ENCODE measurements around the gene DNMBP.
"Not testable (repeated sequence)": the region's sequence is repeated elsewhere in the genome, so short reads cannot be mapped to it uniquely, and the experiment has no call there.

The DNMBP gene

GRCh38 chr10:99863535-99864240 is 146.1 kb downstream of the DNMBP start:
- not testable (repeated sequence) for DNase-seq (ENCODE audit: low read depth)

- DNase-seq (ENCODE audit: low read depth), result no peak
Observed at GRCh38 chr10:99860466-99860865, 149.3 kb downstream of the DNMBP start.

GRCh38 chr10:99859585-99859984 is 150.2 kb downstream of the DNMBP start:
- no peak for DNase-seq (ENCODE audit: low read depth)

DNA sequence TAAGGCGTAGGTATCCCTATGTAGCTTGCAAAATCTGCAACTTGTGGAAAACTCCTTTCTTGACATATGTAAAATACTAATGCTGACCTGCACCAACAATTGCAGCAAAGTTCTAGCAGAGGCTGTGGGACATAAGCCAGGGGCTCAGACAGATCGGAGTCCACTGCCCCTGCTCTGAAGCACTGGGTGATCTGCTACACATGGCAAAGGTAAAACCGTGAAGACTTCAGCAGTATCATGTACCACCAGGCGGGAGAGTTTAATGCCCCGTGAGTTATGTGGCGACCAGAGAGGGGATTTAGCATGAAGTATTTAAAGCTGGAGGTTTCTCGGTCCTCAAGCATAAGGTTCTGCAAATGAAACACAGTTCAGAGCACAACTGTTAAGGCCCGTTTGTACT is 150.9 kb downstream of the DNMBP start:
- no peak for DNase-seq (ENCODE audit: low read depth)

GRCh38 chr10:99855479-99856071 is 154.2 kb downstream of the DNMBP start:
- no peak for DNase-seq (ENCODE audit: low read depth)

DNA sequence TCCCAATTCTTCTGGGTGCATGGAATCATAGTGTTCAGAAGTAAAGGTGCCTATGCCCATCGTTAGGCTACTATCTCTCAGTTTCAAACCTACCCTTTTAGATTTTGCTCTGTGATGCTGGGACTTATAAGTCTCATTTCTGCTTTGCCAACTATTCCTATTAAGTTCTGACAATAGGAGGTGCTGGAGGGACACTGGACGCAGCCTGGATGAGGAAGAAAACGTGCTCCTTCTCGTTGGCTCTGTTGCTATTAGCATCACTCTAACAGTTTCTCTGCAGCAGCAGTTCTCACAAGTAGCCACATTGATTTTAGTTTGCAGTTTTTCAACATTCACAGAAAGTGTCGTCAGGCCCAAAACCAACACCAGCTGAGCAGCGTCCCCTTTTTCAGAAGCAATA is 154.9 kb downstream of the DNMBP start:
- no peak for DNase-seq (ENCODE audit: low read depth)

DNA sequence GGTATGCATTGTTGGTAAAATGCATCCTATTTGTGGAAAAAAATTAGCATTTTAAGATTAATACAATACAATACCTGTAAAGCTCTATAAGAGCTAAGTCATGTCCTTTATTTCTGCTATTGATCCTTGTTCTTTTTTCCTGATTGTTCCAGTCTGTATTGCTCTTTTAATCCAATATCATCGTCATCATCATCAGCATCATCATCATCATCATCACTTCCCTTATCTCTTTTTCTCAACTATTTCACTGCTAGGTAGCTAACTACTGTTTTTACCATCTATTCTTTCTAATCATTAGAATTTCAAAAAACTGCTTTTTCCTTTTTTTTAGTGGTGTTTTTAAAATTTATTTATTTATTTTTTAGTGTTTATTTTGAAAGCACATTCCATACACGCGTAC is 156.1 kb downstream of the DNMBP start:
- no peak for DNase-seq (ENCODE audit: low read depth)

DNA sequence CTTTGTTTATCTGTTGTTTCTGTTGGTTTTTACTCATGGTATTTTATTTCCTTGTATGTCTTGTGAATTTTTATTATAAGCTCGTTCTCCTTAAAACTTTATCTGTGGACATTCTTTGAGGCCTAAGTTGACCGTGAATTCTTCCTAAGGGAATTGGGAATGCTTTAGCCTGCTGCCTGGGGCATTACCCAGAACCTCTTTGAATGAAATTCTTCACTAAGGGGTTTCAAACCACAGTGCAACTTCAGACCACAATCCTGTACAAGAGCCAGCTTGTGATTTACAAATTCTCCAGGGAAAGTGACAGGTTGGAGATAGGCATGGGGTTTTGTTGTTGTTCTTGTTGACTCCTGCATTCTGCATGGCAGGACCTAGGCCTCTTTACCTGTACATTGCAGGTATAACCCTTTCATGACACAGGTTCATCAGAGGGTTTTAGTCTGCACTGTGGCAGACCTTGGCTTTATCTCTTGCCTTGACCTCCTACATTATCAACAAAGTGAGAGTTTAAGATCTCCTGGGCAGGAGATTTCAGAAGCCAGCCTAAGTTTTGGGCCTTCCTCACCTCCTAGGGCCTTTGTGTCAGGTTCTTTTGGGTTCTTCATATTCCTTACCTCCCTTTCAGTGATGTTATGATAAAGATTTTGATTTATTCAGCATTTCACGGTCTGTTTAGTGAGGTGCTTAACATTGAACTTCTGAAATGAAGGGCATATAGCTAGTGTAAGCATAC is 157.1 kb downstream of the DNMBP start:
- DNase-seq (ENCODE audit: low read depth), result no peak

DNA sequence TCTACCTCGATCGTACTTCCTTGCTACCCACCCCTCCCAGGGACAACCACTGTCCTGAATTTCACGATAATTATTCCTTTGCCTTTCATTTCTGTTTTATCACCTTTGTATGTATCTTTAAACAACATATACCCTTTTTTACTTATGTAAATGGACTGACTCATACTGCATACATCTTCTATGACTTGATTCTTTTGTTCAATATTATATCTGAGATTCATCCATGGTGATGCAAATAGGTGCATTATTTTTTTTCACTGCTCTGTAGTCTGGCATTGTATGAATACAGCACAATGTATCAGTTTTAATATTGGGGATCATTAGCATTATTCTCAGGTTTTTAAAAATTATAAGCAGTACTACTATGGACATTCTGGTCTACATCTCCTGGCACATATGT is 157.9 kb downstream of the DNMBP start:
- no peak for DNase-seq (ENCODE audit: low read depth)

GRCh38 chr10:99850767-99851340 is 158.9 kb downstream of the DNMBP start:
- DNase-seq (ENCODE audit: low read depth), result no peak

- DNase-seq (ENCODE audit: low read depth), result no peak
Observed at GRCh38 chr10:99850021-99850766, 159.6 kb downstream of the DNMBP start.

- no peak for DNase-seq (ENCODE audit: low read depth)
Observed at GRCh38 chr10:99849536-99849935, 160.2 kb downstream of the DNMBP start.

DNA sequence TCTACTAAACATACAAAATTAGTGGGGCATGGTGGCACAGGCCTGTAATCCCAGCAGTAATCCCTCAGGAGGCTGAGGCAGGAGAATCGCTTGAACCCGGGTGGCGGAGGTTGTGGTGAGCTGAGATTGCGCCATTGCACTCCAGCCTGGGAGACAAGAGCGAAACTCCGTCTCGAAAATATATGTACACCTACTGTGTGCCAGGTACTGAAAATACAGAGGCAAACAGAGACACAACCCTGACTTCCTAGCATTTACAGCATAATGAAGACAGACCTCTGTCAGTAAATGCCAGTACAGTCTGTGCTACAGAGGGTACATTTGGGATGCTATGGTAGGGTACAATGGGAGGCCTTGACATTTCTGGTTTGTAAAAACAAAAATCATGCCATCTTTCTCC is 160.7 kb downstream of the DNMBP start:
- DNase-seq (ENCODE audit: low read depth), result no peak

GRCh38 chr10:99845837-99846382 is 163.8 kb downstream of the DNMBP start:
- DNase-seq (ENCODE audit: low read depth), result peak; percentile 60

- DNase-seq (ENCODE audit: low read depth), result no peak
Observed at GRCh38 chr10:99844433-99844955, 165.3 kb downstream of the DNMBP start.

DNA sequence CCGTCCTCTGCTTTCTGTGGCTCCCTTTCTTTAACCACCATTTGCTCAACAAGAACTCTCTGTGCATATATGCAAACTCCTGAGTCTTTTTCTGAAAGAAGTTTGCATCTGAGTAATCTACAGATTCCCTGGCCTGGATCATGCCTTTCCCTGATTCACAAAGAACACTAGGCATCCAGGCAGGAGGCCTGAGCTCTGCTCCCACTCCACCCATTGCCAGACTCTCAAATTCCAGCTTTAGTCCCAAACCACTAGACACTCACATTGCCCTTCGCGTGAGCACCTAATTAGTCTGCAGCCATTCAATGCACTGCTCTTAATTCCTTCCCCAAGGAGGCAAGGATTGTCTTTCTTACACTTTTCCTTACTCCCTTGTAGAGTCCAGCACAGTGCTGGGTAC is 166.4 kb downstream of the DNMBP start:
- no peak for DNase-seq (ENCODE audit: low read depth)

DNA sequence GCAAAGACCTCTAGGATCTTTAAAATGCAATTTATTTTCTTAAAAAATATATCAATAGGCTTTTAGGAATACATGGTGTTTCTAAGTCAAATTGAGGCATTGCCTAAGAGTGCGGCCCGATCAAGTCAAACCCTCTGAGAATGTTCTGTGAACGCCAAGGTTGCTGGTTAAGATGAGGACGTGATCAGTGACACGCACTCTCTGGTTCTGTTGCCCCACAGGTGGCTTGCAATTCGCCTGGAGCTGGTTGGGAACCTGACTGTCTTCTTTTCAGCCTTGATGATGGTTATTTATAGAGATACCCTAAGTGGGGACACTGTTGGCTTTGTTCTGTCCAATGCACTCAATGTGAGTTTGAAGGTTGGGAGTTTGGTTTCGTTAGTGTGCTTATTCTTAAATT is 168.0 kb downstream of the DNMBP start:
- DNase-seq (ENCODE audit: low read depth), result no peak

DNA sequence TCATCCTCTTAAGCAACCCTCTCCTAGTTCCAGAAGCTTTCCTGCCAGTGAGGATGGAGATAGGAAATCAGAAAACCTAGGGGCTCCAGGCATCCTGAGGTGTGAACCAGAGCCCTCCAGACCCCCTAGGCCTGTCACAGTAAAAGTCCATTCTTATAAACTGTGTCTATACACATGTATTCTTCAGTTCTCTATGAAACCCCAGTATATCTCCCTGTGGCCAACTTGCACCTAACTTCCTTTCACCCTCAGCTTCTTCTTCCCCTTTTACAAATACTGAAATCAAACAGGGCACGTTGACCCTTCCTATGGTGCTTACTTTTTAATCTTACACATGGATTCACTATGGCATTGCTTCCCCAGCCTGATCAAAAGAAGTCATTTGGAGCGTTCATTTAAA is 168.9 kb downstream of the DNMBP start:
- DNase-seq (ENCODE audit: low read depth), result not testable (repeated sequence)

DNA sequence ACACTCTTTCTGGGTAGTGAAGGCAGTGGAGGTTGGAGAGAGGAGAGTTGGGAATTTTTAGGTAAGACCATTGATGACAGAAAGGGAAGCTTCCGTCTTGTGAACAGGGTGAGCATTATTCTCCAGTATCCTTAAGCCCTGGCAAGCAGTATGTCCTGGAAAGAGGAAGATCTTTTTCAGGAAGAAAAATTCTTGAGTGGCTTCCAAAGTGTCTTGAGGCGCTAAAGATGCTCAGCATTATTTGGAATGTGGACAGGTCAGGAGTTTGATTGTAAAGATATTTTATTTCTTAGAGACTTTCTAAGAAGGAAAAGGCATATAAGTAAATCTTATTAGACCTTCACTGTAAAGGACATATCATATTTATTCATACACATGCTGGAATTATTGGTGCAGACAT is 173.0 kb downstream of the DNMBP start:
- DNase-seq (ENCODE audit: low read depth), result no peak

DNA sequence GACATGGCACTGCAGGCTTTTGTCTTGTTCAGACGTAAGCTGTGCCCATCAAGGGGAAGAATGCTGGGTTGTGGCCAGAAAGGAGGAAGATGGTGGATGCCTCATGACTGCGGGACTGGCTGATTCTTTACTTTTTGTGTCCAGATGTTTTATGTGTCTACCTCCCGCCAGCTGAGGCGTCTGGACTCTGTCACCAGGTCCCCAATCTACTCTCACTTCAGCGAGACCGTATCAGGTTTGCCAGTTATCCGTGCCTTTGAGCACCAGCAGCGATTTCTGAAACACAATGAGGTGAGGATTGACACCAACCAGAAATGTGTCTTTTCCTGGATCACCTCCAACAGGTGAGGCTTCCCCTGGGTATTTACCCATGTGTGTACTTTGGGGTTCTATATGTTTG is 173.8 kb downstream of the DNMBP start:
- no peak for DNase-seq (ENCODE audit: low read depth)

DNA sequence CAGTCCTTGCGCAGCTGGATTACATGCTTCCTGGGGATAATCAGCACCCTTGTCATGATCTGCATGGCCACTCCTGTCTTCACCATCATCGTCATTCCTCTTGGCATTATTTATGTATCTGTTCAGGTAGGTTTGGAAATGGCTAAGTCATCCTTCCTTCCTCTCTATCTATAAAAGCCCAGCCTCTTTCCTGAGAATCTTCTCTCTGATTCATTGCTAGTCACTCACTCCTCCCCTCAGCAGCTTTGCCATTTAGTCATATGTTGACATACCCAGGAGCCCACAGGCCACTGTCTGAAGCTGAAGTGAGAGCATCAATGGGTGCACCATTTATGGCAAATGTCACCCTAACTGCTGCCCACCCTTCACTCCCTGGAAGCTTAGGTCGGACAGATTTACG is 175.3 kb downstream of the DNMBP start:
- no peak for DNase-seq (ENCODE audit: low read depth)

GRCh38 chr10:99832439-99832838 is 177.3 kb downstream of the DNMBP start:
- no peak for DNase-seq (ENCODE audit: low read depth)
